Erythroblast (primary cell): ENCODE measurements around the gene BMPR1B.

ENCODE experiments used
- GATA1 ChIP-seq: IDR thresholded peaks from 2 replicates; pipeline ENCODE4 v1.6.1; 2011; ENCODE audit warnings: low read depth, mild to moderate bottlenecking, control low read depth, low read length, moderate library complexity
- POLR2A ChIP-seq: IDR thresholded peaks from 2 replicates; pipeline ENCODE4 v1.6.1; 2011; ENCODE audit warnings: mild to moderate bottlenecking, low read length

DNA sequence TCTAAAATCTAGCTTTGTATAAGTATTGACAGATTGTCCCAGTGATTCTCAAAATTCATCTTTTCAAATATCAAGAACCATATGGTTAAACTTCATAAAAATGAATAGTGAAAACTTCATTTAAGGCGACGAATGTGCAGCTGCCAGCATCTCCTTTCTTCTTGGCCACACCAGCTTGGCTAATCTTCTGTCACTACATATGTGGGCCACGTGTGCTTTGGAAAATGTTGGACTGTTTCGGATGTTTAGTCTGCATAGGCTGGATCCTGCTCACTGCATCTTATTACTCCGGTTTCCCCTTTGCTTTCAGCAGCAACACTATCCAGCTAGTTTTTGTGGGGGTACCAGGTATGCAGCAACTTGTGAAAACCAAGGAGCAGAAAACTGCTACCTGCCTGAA lies 221.9 kb downstream of the BMPR1B start:
- TF ChIP-seq POLR2A (no peak), GATA1 (no peak)
